ENCODE data around the gene SUPT20HL1.
"Not testable (repeated sequence)": the region's sequence is repeated elsewhere in the genome, so short reads cannot be mapped to it uniquely, and the experiment has no call there.

The SUPT20HL1 gene

DNA sequence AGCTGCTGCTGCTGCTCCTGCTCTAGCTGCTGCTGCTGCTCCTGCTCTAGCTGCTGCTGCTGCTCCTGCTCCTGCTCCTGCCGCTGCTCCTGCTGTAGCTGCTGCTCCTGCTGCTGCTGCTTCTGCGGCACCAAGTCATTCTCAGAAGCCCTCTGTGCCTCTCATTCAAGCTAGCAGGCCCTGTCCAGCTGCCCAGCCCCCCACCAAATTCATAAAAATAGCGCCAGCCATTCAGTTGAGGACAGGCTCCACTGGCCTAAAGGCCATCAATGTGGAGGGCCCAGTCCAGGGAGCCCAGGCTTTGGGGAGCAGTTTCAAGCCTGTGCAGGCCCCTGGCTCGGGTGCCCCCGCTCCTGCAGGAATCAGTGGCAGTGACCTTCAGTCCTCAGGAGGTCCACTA lies 3.9 kb downstream of the SUPT20HL1 start:
- no peak for DNase-seq (ENCODE audit: low read depth)
- TF ChIP-seq, protein P1, sequence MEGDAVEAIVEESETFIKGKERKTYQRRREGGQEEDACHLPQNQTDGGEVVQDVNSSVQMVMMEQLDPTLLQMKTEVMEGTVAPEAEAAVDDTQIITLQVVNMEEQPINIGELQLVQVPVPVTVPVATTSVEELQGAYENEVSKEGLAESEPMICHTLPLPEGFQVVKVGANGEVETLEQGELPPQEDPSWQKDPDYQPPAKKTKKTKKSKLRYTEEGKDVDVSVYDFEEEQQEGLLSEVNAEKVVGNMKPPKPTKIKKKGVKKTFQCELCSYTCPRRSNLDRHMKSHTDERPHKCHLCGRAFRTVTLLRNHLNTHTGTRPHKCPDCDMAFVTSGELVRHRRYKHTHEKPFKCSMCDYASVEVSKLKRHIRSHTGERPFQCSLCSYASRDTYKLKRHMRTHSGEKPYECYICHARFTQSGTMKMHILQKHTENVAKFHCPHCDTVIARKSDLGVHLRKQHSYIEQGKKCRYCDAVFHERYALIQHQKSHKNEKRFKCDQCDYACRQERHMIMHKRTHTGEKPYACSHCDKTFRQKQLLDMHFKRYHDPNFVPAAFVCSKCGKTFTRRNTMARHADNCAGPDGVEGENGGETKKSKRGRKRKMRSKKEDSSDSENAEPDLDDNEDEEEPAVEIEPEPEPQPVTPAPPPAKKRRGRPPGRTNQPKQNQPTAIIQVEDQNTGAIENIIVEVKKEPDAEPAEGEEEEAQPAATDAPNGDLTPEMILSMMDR (conservative IDR thresholded peaks at IDR 0.05; ENCODE audit: low read depth, low read length): no peak
- H3K4me3 ChIP-seq (ENCODE audit: low read length): no peak overlapping the region

DNA sequence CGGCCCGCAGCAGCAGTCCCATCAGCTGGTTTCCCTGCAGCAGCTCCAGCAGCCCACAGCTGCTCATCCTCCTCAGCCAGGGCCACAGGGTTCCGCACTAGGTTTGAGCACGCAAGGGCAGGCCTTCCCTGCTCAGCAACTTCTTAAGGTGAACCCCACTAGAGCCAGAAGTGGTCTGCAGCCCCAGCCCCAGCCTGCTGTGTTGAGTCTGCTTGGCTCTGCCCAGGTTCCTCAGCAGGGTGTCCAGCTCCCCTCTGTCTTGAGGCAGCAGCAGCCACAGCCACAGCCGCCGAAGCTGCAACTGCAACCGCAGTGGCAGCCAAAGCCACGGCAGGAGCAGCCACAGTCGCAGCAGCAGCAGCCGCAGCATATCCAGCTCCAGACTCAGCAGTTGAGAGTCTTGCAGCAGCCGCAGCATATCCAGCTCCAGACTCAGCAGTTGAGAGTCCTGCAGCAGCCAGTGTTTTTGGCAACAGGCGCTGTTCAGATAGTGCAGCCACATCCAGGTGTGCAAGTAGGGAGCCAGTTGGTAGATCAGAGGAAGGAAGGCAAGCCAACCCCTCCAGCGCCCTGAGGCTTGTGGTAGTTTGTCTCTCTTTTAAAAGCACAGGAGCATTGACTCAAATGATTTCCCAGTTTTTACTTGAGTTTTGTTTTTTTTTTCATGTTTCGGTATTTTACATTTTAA lies 4.6 kb downstream of the SUPT20HL1 start:
- TF ChIP-seq, protein P1 (conservative IDR thresholded peaks at IDR 0.05; ENCODE audit: low read depth, low read length): no peak
- no peak for DNase-seq (ENCODE audit: low read depth)
- H3K4me3 ChIP-seq (ENCODE audit: low read length): no peak overlapping the region

DNA sequence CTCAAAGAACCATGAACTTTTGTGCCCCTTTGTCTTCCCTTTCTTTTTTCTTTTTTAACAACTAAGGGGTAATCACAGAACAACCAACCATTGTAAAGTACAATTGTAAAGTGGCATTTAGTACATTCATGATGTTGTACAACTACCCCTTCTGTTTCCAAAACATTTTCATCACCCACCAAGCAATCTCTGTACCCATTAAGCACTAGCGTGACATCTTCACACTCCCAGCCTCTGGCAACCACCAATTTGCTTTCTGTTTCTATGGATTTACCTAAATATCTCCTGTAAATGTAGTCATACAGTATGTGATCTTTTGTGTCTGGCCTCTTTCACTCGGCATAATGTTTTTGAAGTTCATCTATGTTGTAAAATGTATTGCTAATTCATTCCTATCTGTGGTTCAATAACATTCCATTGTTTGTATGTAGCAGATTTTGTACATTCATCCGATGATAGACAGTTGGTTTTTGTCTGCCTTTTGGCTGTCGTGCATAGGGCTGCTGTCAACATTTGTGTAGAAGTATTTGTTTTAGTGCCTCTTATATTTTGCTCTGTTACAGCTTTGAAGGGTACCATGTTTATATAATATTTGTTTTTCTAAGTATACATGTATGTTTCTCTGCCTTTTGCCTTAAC lies 6.4 kb downstream of the SUPT20HL1 start:
- not testable (repeated sequence) for H3K4me3 ChIP-seq (ENCODE audit: low read length); DNase-seq (ENCODE audit: low read depth)

DNA sequence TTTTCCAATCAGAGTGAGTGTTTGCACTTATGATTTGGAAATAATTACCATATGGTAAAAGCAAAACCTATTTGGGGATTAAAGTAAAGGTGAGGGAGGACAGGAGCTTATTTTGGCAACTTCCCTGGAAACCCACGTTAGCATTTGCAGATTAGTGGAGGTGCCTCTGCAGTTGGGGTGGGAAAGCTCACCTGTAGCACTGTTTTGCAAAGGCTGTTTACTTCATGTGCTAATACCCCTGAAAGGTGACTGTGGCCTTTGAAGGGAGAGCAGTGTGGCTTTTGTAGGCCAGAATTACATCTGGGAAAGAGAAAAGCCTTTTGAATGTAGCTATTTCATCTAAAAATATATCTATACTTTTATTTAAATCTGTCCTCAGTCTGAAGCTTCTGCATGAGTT lies 9.4 kb downstream of the SUPT20HL1 start:
- TF ChIP-seq, protein P1 (conservative IDR thresholded peaks at IDR 0.05; ENCODE audit: low read depth, low read length): no peak
- no peak overlapping the region for H3K4me3 ChIP-seq (ENCODE audit: low read length)
- no peak for DNase-seq (ENCODE audit: low read depth)

DNA sequence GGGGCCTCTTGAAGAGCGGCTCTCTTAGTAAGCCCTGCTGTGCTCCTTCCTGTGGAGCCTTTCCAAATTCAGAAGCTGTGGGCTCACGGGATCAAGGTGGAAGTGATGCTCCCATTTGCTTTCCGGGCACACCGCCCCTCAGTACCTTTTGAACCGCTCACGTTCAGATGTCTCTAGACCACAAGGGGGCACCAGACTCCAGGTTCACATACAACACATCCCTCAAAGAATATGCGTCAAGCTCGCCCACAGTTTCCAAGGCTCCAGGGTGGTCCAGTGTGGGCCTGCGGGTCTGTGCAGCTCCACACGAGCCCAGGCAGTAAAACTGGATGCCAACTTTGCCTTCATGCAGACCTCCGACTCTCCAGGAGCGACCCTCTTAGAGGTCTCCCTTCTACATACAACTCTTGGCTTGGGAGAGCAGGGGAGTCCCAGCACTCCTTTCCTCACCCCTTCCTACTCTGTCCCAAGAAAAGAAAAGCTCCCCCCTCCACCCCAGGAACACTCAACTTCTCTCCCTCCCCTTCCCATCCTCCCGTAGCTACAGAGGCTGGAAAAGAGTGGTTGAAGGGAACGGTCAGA lies 11.0 kb downstream of the SUPT20HL1 start:
- TF ChIP-seq, protein P1 (conservative IDR thresholded peaks at IDR 0.05; ENCODE audit: low read depth, low read length): peak; percentile 70
- peak overlapping the region; percentile 14 for H3K4me3 ChIP-seq (ENCODE audit: low read length)
- no peak for DNase-seq (ENCODE audit: low read depth)

DNA sequence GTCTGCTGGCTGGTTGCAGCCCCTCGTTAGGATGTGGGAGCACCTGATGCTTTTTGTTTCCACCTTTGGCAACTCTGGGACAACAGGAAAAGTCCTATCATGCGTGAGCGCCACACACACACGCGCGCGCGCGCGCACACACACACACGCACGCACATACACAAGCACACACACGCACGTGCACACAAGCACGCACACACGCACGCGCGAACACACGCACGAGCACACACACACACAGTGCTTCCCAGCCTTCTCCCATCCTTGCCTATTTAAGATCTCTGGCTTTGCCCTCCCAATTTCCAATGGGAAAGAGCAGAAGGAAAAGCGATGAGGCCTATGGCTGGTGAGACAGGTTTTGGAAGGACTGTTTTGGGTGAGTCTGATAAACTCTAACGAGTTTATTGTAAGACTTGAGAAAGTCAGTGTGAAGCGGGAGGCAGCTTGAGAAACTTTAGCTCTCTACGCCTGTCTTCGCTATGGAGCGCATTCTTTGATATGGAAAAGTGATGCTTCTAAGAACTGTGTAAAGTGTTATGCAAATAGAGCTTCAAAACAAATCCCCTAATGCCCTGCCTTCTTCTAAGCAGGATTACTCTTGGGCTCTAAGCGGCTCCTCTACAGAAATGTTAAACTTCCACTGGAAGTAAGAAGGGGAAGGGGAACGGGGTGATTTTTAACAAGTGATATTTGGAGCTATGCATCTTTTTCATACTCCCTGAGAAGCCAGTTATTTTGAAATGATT lies 11.8 kb downstream of the SUPT20HL1 start:
- peak overlapping the region; percentile 14 for H3K4me3 ChIP-seq (ENCODE audit: low read length)
- no peak for DNase-seq (ENCODE audit: low read depth)
- TF ChIP-seq, protein P1 (conservative IDR thresholded peaks at IDR 0.05; ENCODE audit: low read depth, low read length): no peak

DNA sequence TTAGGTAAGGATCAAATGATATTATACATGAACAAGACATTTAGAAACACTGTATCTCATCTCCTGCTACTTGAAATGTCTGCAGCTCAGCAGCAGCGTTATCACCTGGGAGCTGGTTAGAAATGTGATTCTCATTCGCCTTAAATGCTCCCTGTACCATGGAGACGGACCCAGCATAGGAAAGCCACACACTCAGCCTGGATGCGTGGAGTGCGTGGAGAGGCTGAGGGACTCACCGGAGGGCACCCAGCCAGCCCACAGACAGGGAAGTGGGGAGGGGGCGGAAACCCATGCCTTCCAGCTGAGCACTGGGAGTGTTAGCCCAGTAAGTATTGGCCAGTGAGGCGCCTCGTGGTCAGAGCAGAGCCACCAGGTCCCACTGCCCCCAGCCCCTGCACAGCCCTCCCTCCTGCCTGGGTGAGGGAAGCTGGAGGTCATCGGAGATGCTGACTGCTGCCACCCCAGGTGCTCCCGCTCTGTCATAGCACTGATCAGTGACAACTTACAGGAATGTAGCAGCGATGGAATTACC lies 15.2 kb downstream of the SUPT20HL1 start:
- H3K4me3 ChIP-seq (ENCODE audit: low read length): no peak overlapping the region
- TF ChIP-seq, protein P1 (conservative IDR thresholded peaks at IDR 0.05; ENCODE audit: low read depth, low read length): no peak

More for the DNA sequence above, 15.2 kb downstream of the SUPT20HL1 start:
- DNase-seq (ENCODE audit: low read depth): no peak
